Measurements from ENCODE around the gene PARP9. TPM values are rescaled to one million over a fixed set of nuclear protein-coding genes. Genes with fewer than 3 reads are reported as not detected.

PARP9 gene
- polyA plus RNA-seq, 3 donors from 2014 or later: 18.1 to 43.9 (median 28.4) TPM

GRCh38 chr3:122562923-122563716, 980 bp downstream of the PARP9 start:
- H3K4me1 Mint-ChIP-seq: peaks cover 58 to 86% of the 10 kb centered on the region in 2 donors
- H3K27me3 Mint-ChIP-seq (ENCODE audit: low read depth in 3 of 3): peaks cover 1 to 4% (median 3%) of the 10 kb centered on the region in 3 donors
- H3K27ac Mint-ChIP-seq: peak overlapping the region; percentile 88 to 98 (median 96)
- peak overlapping the region; percentile 88 to 98 (median 92) for H3K4me3 Mint-ChIP-seq
- no peak for DNase-seq
- H3K9me3 Mint-ChIP-seq: no peaks in the 10 kb centered on the region
- peaks cover 8 to 23% (median 16%) of the 10 kb centered on the region in 3 donors for H3K36me3 Mint-ChIP-seq

GRCh38 chr3:122560680-122561079, 3.4 kb downstream of the PARP9 start:
- Mint-ChIP-seq H3K4me3 (peak overlapping the region in 1 of 5 donors; percentile 40), H3K4me1 (peaks cover 43 to 62% of the 10 kb centered on the region in 2 donors), H3K9me3 (no peaks in the 10 kb centered on the region), H3K36me3 (peaks cover 13 to 27% (median 21%) of the 10 kb centered on the region in 3 donors), H3K27me3 (ENCODE audit: low read depth in 3 of 3) (peaks cover 1 to 4% (median 3%) of the 10 kb centered on the region in 3 donors), H3K27ac (peak overlapping the region in 5 of 6 donors; percentile 1 to 70 (median 41))
- peak; percentile 53 to 59 (median 57) for DNase-seq

DNA sequence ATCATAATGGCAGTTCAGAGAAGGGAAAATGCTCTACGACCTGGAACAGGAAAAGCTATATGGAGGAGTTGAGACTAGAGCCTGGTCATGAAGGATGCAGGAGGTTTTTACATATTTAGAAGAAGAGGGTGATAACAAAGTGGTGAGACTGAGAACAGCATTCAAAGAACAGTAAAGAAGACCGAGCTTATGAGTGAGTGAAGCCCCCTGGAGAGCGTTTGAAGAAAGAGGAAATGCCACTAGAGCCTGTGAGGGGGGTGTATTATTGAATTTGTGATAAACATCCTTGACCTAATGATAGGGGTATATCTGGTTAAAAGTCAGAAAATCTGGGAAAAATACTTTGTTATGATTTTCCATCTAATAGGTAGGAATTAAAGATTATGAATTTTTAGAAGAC, 4.2 kb downstream of the PARP9 start:
- Mint-ChIP-seq H3K27me3 (ENCODE audit: low read depth in 3 of 3) (peaks cover 1 to 4% (median 2%) of the 10 kb centered on the region in 3 donors), H3K27ac (peak overlapping the region in 3 of 6 donors; percentile 9 to 72 (median 41)), H3K36me3 (peaks cover 21 to 35% (median 27%) of the 10 kb centered on the region in 3 donors), H3K4me1 (peaks cover 39 to 62% of the 10 kb centered on the region in 2 donors), H3K9me3 (no peaks in the 10 kb centered on the region), H3K4me3 (no peak overlapping the region)
- DNase-seq: no peak

- Mint-ChIP-seq H3K27me3 (ENCODE audit: low read depth in 3 of 3) (peaks cover 0 to 3% (median 1%) of the 10 kb centered on the region in 3 donors), H3K4me1 (peaks cover 36 to 61% of the 10 kb centered on the region in 2 donors), H3K4me3 (no peak overlapping the region), H3K36me3 (peaks cover 22 to 42% (median 32%) of the 10 kb centered on the region in 3 donors), H3K27ac (no peak overlapping the region), H3K9me3 (no peaks in the 10 kb centered on the region)
- DNase-seq: no peak
Observed at GRCh38 chr3:122558605-122559004, 5.5 kb downstream of the PARP9 start.

DNA sequence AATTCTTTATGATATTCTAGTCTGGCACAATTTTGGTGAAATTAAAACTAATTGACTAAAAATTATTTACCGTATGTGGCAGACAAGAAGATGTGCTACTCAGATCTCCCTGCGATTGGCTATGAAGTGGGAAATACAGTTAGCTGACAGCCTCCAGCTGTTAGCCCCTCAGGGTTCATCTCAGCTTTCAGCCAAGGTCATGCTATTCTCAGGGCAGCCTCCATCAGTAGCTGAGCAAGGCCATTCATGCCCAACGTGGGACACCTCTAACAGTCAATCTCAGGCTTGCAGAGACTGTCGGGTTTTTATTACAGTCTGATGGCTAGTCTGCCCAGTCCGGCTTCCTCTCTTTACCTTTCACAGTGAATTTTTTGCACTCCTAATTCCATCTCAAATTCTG, 6.7 kb downstream of the PARP9 start:
- no peak for DNase-seq
- Mint-ChIP-seq H3K4me1 (peaks cover 26 to 59% of the 10 kb centered on the region in 2 donors), H3K9me3 (no peaks in the 10 kb centered on the region), H3K27ac (no peak overlapping the region), H3K36me3 (peaks cover 28 to 51% (median 40%) of the 10 kb centered on the region in 3 donors), H3K27me3 (ENCODE audit: low read depth in 3 of 3) (peaks cover 0 to 3% (median 1%) of the 10 kb centered on the region in 3 donors), H3K4me3 (no peak overlapping the region)

GRCh38 chr3:122555275-122556071, 8.6 kb downstream of the PARP9 start:
- H3K4me3 Mint-ChIP-seq: no peak overlapping the region
- H3K27me3 Mint-ChIP-seq (ENCODE audit: low read depth in 3 of 3): peaks cover 0 to 1% (median 0%) of the 10 kb centered on the region in 3 donors

GRCh38 chr3:122553171-122553570, 10.9 kb downstream of the PARP9 start:
- H3K27ac Mint-ChIP-seq: no peak overlapping the region

More at GRCh38 chr3:122555275-122556071, 8.6 kb downstream of the PARP9 start:
- peaks cover 13 to 42% of the 10 kb centered on the region in 2 donors for H3K4me1 Mint-ChIP-seq
- H3K27ac Mint-ChIP-seq: peak overlapping the region in 1 of 6 donors; percentile 64
- peaks cover 37 to 59% (median 45%) of the 10 kb centered on the region in 3 donors for H3K36me3 Mint-ChIP-seq
- no peak for DNase-seq
- no peaks in the 10 kb centered on the region for H3K9me3 Mint-ChIP-seq

GRCh38 chr3:122548619-122549018, 15.5 kb downstream of the PARP9 start:
- Mint-ChIP-seq H3K27me3 (ENCODE audit: low read depth in 3 of 3) (no peaks in the 10 kb centered on the region), H3K4me3 (no peak overlapping the region), H3K9me3 (no peaks in the 10 kb centered on the region), H3K36me3 (peaks cover 39 to 60% (median 46%) of the 10 kb centered on the region in 3 donors), H3K4me1 (peaks cover 7 to 22% of the 10 kb centered on the region in 2 donors), H3K27ac (peak overlapping the region in 5 of 6 donors; percentile 46 to 76 (median 49))
- no peak for DNase-seq

More at GRCh38 chr3:122553171-122553570, 10.9 kb downstream of the PARP9 start:
- DNase-seq: no peak
- H3K9me3 Mint-ChIP-seq: no peaks in the 10 kb centered on the region
- H3K4me3 Mint-ChIP-seq: no peak overlapping the region
- H3K4me1 Mint-ChIP-seq: peaks cover 13 to 33% of the 10 kb centered on the region in 2 donors
- H3K27me3 Mint-ChIP-seq (ENCODE audit: low read depth in 3 of 3): no peaks in the 10 kb centered on the region
- H3K36me3 Mint-ChIP-seq: peaks cover 47 to 66% (median 56%) of the 10 kb centered on the region in 3 donors

DNA sequence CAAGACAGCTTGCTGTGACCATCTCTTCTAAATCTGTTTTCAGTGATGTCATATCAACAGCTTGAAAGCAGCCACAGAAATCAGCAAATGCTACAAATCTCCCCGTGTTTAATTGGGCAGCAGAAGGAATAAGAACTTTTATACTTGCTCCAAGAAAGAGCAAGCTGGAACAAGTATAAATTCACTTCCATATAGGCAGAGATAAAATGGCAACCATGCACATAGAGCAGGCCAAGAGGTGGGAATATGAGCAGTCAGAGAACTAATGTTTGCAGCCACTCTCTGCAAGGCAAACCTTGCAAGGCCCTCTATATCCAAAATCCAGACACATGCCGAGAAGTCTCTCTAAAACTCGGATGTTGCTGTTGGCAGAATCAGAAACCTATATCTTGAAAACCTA, 16.0 kb downstream of the PARP9 start:
- no peaks in the 10 kb centered on the region for H3K9me3 Mint-ChIP-seq
- peak overlapping the region in 2 of 6 donors; percentile 46 to 49 for H3K27ac Mint-ChIP-seq
- no peak for DNase-seq
- peaks cover 5 to 17% of the 10 kb centered on the region in 2 donors for H3K4me1 Mint-ChIP-seq
- no peak overlapping the region for H3K4me3 Mint-ChIP-seq
- peaks cover 36 to 58% (median 43%) of the 10 kb centered on the region in 3 donors for H3K36me3 Mint-ChIP-seq
- no peaks in the 10 kb centered on the region for H3K27me3 Mint-ChIP-seq (ENCODE audit: low read depth in 3 of 3)

DNA sequence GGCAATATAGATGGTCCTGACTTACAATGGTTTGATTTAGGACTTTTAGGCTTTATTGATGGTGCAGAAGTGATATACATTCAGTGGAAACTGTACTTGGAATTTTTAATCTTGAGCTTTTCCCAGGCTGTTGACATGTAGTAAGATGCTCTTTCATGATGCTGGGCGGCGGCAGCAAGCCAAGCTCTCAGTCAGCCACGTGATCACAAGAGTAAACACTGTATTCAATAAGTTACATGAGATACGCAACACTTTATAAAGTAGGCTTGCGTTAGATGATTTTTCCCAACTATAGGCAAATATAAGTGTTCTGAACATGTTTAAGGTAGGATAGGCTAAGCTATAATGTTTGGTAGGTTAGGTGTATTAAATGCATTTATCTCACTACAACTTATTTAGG, 17.9 kb downstream of the PARP9 start:
- H3K9me3 Mint-ChIP-seq: no peaks in the 10 kb centered on the region
- DNase-seq: no peak
- H3K4me3 Mint-ChIP-seq: no peak overlapping the region
- no peaks in the 10 kb centered on the region for H3K27me3 Mint-ChIP-seq (ENCODE audit: low read depth in 3 of 3)
- peaks cover 31 to 55% (median 38%) of the 10 kb centered on the region in 3 donors for H3K36me3 Mint-ChIP-seq
- H3K27ac Mint-ChIP-seq: peak overlapping the region in 1 of 6 donors; percentile 37
- peaks cover 5 to 12% of the 10 kb centered on the region in 2 donors for H3K4me1 Mint-ChIP-seq

DNA sequence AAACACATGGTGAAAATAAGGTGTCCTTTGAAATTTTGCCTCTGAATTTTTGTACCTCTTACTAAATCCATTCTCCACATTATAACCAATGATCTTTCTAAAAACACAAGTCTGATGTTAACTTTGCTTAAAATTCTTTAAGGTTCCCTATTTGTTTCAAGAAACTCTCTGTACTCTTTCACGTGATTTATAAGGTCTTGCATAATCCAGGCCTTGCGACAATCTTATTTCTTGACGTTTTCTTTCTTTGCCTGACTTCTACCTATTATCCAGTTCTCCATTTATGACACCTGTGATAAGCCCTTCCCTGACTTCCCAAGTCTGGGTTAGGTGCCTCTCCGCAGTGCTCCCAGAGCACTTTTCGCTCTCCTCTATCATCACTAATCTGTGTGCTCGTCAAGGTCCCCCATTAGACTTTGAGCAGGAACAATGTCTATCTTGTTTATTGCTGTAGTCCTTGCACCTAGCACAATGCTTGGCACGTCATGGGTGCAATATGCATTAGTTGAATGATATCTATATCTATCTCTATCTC, 25.1 kb downstream of the PARP9 start:
- DNase-seq: no peak
- Mint-ChIP-seq H3K27ac (peak overlapping the region in 2 of 6 donors; percentile 23 to 43), H3K27me3 (ENCODE audit: low read depth in 3 of 3) (no peaks in the 10 kb centered on the region), H3K9me3 (no peaks in the 10 kb centered on the region), H3K4me1 (peaks cover 6 to 19% of the 10 kb centered on the region in 2 donors), H3K36me3 (peaks cover 32 to 51% (median 37%) of the 10 kb centered on the region in 3 donors), H3K4me3 (no peak overlapping the region)

DNA sequence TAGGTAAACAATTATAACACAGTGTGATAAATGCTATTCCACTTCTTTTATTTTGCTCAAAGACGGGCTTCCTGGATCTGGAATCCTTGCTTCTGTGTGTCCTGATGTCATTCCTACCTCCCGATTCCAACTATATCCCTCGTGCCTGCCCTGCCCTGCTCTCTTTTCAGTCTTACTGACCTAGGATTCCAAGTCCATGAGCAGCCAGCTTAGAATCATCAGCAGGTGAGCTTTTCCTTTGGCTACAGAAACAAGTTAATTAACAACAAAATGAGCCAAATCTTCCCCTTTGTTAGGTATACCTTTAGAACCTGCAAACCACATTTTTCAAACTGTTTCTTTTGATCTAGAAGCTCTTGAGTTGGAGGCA, 27.5 kb downstream of the PARP9 start:
- H3K27ac Mint-ChIP-seq: peak overlapping the region in 1 of 6 donors; percentile 2
- peaks cover 44 to 63% (median 47%) of the 10 kb centered on the region in 3 donors for H3K36me3 Mint-ChIP-seq
- H3K27me3 Mint-ChIP-seq (ENCODE audit: low read depth in 3 of 3): no peaks in the 10 kb centered on the region

GRCh38 chr3:122535964-122536631, 28.0 kb downstream of the PARP9 start:
- no peak for DNase-seq
- peak overlapping the region in 2 of 6 donors; percentile 2 to 35 for H3K27ac Mint-ChIP-seq
- no peak overlapping the region for H3K4me3 Mint-ChIP-seq
- no peaks in the 10 kb centered on the region for H3K27me3 Mint-ChIP-seq (ENCODE audit: low read depth in 3 of 3)
- no peaks in the 10 kb centered on the region for H3K9me3 Mint-ChIP-seq
- peaks cover 44 to 64% (median 47%) of the 10 kb centered on the region in 3 donors for H3K36me3 Mint-ChIP-seq
- H3K4me1 Mint-ChIP-seq: peaks cover 6 to 19% of the 10 kb centered on the region in 2 donors

More for the DNA sequence above, 27.5 kb downstream of the PARP9 start:
- no peaks in the 10 kb centered on the region for H3K9me3 Mint-ChIP-seq
- DNase-seq: no peak
- no peak overlapping the region for H3K4me3 Mint-ChIP-seq
- peaks cover 6 to 19% of the 10 kb centered on the region in 2 donors for H3K4me1 Mint-ChIP-seq
